HepG2 (cell line): Measurements from ENCODE around the gene CENPP. TPM values are rescaled to one million over a fixed set of nuclear protein-coding genes. Genes with fewer than 3 reads are reported as not detected.

ENCODE experiments used
- CEBPG ChIP-seq: IDR thresholded peaks from 2 replicates; pipeline ENCODE4 v1.6.1; 2016
- HIVEP1 ChIP-seq: sonication (generic); formaldehyde crosslinking; IDR thresholded peaks from 2 replicates; pipeline ENCODE4 v1.4.0; 2020; ENCODE audit warnings: mild to moderate bottlenecking, missing genetic modification reagents
- HNRNPUL1 ChIP-seq: fragments of 200-400 bp; formaldehyde crosslinking; IDR thresholded peaks from 2 replicates; pipeline ENCODE4 v1.6.1; 2017; ENCODE audit warnings: low read depth, mild to moderate bottlenecking, low read length, moderate library complexity
- KLF12 ChIP-seq: sonication (generic); formaldehyde crosslinking; IDR thresholded peaks from 2 replicates; pipeline ENCODE4 v1.4.0; 2020; ENCODE audit warnings: missing genetic modification reagents, borderline replicate concordance
- MTF2 ChIP-seq: sonication (generic); formaldehyde crosslinking; IDR thresholded peaks from 2 replicates; pipeline ENCODE4 v1.5.0; 2020; ENCODE audit warnings: missing genetic modification reagents, borderline replicate concordance
- NFIB ChIP-seq: sonication (generic); formaldehyde crosslinking; IDR thresholded peaks from 2 replicates; pipeline ENCODE4 v1.9.0; 2021; ENCODE audit warnings: missing genetic modification reagents, mild to moderate bottlenecking, borderline replicate concordance
- NR2C2 ChIP-seq: sonication (generic); formaldehyde crosslinking; IDR thresholded peaks from 2 replicates; pipeline ENCODE4 v1.4.0; 2020; ENCODE audit warnings: missing genetic modification reagents, mild to moderate bottlenecking, moderate library complexity, borderline replicate concordance
- PAX8 ChIP-seq: sonication (generic); formaldehyde crosslinking; IDR thresholded peaks from 2 replicates; pipeline ENCODE4 v1.8.0; 2022; ENCODE audit warnings: mild to moderate bottlenecking, missing genetic modification reagents, borderline replicate concordance
- PRPF4 ChIP-seq: fragments of 200-400 bp; formaldehyde crosslinking; IDR thresholded peaks from 2 replicates; pipeline ENCODE4 v1.6.1; 2016; ENCODE audit warnings: low read length, low read depth; ENCODE audit not compliant: poor library complexity, severe bottlenecking
- RCOR2 ChIP-seq: IDR thresholded peaks from 2 replicates; pipeline ENCODE4 v1.6.1; 2016; ENCODE audit warnings: missing biosample characterization, missing genetic modification reagents
- SALL2 ChIP-seq: sonication (generic); formaldehyde crosslinking; IDR thresholded peaks from 2 replicates; pipeline ENCODE4 v1.8.1; 2023; ENCODE audit warnings: mild to moderate bottlenecking, missing genetic modification reagents, inconsistent platforms
- SNAPC2 ChIP-seq: sonication (generic); formaldehyde crosslinking; IDR thresholded peaks from 2 replicates; pipeline ENCODE4 v1.8.1; 2022; ENCODE audit warnings: mild to moderate bottlenecking, missing genetic modification reagents
- ZC3H13 ChIP-seq: sonication (generic); formaldehyde crosslinking; IDR thresholded peaks from 2 replicates; pipeline ENCODE4 v1.8.1; 2023; ENCODE audit warnings: mild to moderate bottlenecking, missing genetic modification reagents, moderate library complexity
- ZC3H4 ChIP-seq: sonication (generic); formaldehyde crosslinking; IDR thresholded peaks from 2 replicates; pipeline ENCODE4 v1.4.0; 2020; ENCODE audit warnings: missing genetic modification reagents, borderline replicate concordance
- ZNF160 ChIP-seq: sonication (generic); formaldehyde crosslinking; IDR thresholded peaks from 2 replicates; pipeline ENCODE4 v1.8.0; 2022; ENCODE audit warnings: mild to moderate bottlenecking, inconsistent platforms, missing genetic modification reagents
- ZNF264 ChIP-seq: sonication (generic); formaldehyde crosslinking; IDR thresholded peaks from 2 replicates; pipeline ENCODE4 v1.4.0; 2020; ENCODE audit warnings: missing genetic modification reagents
- ZNF563 ChIP-seq: sonication (generic); formaldehyde crosslinking; IDR thresholded peaks from 2 replicates; pipeline ENCODE4 v1.8.0; 2022; ENCODE audit warnings: mild to moderate bottlenecking, moderate library complexity, missing genetic modification reagents
- ZNF781 ChIP-seq: sonication (generic); formaldehyde crosslinking; IDR thresholded peaks from 2 replicates; pipeline ENCODE4 v1.5.1; 2020; ENCODE audit warnings: borderline replicate concordance, mild to moderate bottlenecking, missing genetic modification reagents; ENCODE audit errors: not compliant biosample characterization
- ZNF850 ChIP-seq: sonication (generic); formaldehyde crosslinking; conservative IDR thresholded peaks from 2 replicates; pipeline ENCODE4 v1.9.0; 2021; ENCODE audit warnings: mild to moderate bottlenecking, missing genetic modification reagents
- ZZZ3 ChIP-seq: sonication (generic); formaldehyde crosslinking; IDR thresholded peaks from 2 replicates; pipeline ENCODE4 v1.4.0; 2020; ENCODE audit warnings: missing genetic modification reagents, mild to moderate bottlenecking, borderline replicate concordance
- polyA plus RNA-seq, 8 experiments: library from polyadenylated mRNA; depleted of rRNA in 3 of 8; stranded (reverse) in 7 of 8; unstranded in 1 of 8; fragments of >200 nt; fragmentation: Illumina TruSeq in 4 of 8; extraction: Trizol in 4 of 8; gene quantifications; 2 replicates each; pipeline versions ENCODE4 v1.2.1 to v1.2.3, GENCODE V29; 2011 to 2016; ENCODE audit warnings: low read depth in 4 of 8, missing spikeins in 1 of 8, mixed read lengths in 1 of 8; ENCODE audit not compliant: insufficient read depth in 1 of 8
- total RNA-seq, 5 experiments: library from RNA; depleted of rRNA; stranded (reverse); fragments of >200 nt; fragmentation: Illumina TruSeq; extraction: Trizol; gene quantifications; 2 replicates each; pipeline ENCODE4 v1.2.3, GENCODE V29; 2016; ENCODE audit warnings: low read depth in 1 of 5
- TF ChIP-seq, protein P1 (sequence below): sonication (generic); formaldehyde crosslinking; IDR thresholded peaks from 2 replicates; pipeline ENCODE4 v1.9.0; 2021; ENCODE audit warnings: missing genetic modification reagents, borderline replicate concordance
- TF ChIP-seq, protein P2 (sequence below): sonication (generic); formaldehyde crosslinking; IDR thresholded peaks from 2 replicates; pipeline ENCODE4 v1.4.0; 2020; ENCODE audit warnings: missing genetic modification reagents, mild to moderate bottlenecking, borderline replicate concordance
- TF ChIP-seq, protein P3 (sequence below): sonication (generic); formaldehyde crosslinking; IDR thresholded peaks from 2 replicates; pipeline ENCODE4 v1.5.0; 2020; ENCODE audit warnings: missing genetic modification reagents, mild to moderate bottlenecking, borderline replicate concordance

Gene CENPP
- total and polyA plus RNA-seq, 2 of the 13 experiments (the other 11 are each of a cell fraction or from before 2014, with no cell fraction given) = 2.0 to 11.4 TPM

DNA sequence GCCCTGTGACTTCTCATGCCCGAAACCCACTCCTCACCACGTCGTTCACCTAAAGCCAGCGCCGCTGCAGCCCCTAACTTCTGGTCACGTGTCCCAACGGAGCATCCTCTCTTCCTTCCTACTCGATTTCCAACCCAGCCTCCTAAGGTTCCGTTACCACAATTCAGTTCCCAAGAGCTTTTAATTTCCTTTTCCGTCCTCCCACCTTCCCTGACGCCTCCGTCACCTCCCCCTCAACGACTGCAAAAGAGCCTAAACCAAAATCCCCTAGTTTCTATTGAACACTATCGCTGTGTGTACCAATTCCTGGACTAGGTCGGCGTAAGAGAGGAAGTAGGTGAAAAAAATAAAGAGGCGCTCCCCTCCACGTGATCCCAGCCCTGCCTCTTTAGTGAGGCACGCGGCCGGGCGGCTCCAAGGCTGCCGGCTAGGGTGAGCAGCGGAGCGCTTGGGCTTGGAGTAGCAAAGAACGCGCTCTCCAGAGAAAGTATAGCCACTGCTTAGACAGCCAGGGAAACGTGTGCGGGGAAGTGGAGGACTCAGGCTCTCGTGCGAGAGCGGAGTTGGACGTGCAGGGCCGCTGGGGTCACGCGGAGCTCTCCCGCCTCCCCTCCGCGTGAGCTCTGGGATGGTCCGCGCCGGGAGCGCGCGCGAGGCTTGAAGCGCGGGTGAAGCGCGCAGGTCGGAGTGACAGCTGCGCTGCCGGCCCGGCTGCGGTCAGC is at the start of gene CENPP, which contains the start of gene NOL8 (continued):
- TF ChIP-seq, protein P1, sequence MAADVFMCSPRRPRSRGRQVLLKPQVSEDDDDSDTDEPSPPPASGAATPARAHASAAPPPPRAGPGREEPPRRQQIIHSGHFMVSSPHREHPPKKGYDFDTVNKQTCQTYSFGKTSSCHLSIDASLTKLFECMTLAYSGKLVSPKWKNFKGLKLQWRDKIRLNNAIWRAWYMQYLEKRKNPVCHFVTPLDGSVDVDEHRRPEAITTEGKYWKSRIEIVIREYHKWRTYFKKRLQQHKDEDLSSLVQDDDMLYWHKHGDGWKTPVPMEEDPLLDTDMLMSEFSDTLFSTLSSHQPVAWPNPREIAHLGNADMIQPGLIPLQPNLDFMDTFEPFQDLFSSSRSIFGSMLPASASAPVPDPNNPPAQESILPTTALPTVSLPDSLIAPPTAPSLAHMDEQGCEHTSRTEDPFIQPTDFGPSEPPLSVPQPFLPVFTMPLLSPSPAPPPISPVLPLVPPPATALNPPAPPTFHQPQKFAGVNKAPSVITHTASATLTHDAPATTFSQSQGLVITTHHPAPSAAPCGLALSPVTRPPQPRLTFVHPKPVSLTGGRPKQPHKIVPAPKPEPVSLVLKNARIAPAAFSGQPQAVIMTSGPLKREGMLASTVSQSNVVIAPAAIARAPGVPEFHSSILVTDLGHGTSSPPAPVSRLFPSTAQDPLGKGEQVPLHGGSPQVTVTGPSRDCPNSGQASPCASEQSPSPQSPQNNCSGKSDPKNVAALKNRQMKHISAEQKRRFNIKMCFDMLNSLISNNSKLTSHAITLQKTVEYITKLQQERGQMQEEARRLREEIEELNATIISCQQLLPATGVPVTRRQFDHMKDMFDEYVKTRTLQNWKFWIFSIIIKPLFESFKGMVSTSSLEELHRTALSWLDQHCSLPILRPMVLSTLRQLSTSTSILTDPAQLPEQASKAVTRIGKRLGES = no peak; the same call in 1 of the 2 replicates
- TF ChIP-seq NFIB (no peak), PRPF4 (no peak), ZNF563 (CRISPR knock-in tag) (peak; percentile 65; the same call in 1 of the 2 replicates), SNAPC2 (0 out of 2 replicates have a peak, but pooled peaks have one; percentile 12), ZNF160 (peak; percentile 68; the same call in 1 of the 2 replicates), ZNF781 (CRISPR knock-in tag) (peak; percentile 84), HIVEP1 (CRISPR knock-in tag) (peak; percentile 63), ZNF850 (CRISPR knock-in tag) (no peak), HNRNPUL1 (no peak), RCOR2 (no peak), ZZZ3 (no peak), PAX8 (CRISPR knock-in tag) (0 out of 2 replicates have a peak, but pooled peaks have one; percentile 52), KLF12 (CRISPR knock-in tag) (no peak), ZNF264 (no peak), CEBPG (peak; percentile 6; the same call in 1 of the 2 replicates), ZC3H13 (CRISPR knock-in tag) (0 out of 2 replicates have a peak, but pooled peaks have one; percentile 11), NR2C2 (CRISPR knock-in tag) (peak; percentile 39; the same call in 1 of the 2 replicates), MTF2 (no peak), ZC3H4 (no peak), SALL2 (CRISPR knock-in tag) (peak; percentile 71; the same call in 1 of the 2 replicates)
- TF ChIP-seq, protein P2, sequence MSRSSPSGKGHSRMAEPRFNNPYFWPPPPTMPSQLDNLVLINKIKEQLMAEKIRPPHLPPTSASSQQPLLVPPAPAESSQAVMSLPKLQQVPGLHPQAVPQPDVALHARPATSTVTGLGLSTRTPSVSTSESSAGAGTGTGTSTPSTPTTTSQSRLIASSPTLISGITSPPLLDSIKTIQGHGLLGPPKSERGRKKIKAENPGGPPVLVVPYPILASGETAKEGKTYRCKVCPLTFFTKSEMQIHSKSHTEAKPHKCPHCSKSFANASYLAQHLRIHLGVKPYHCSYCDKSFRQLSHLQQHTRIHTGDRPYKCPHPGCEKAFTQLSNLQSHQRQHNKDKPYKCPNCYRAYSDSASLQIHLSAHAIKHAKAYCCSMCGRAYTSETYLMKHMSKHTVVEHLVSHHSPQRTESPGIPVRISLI = peak; percentile 96
- TF ChIP-seq, protein P3, sequence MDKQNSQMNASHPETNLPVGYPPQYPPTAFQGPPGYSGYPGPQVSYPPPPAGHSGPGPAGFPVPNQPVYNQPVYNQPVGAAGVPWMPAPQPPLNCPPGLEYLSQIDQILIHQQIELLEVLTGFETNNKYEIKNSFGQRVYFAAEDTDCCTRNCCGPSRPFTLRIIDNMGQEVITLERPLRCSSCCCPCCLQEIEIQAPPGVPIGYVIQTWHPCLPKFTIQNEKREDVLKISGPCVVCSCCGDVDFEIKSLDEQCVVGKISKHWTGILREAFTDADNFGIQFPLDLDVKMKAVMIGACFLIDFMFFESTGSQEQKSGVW (CRISPR knock-in tag) = 0 out of 2 replicates have a peak, but pooled peaks have one; percentile 67
